Measurements from ENCODE around the gene ERICH6.

GRCh38 chr3:150736316-150736719 lies 32.6 kb upstream of the ERICH6 start:
- no peak for TF ChIP-seq CTCF (IDR thresholded peaks at IDR 0.05)
- no peak for TF ChIP-seq REST (IDR thresholded peaks at IDR 0.05; ENCODE audit: insufficient read depth in 1 of 2, low read depth in 2 of 2, low read length in 1 of 2)
- TF ChIP-seq TCF7L2 (IDR thresholded peaks at IDR 0.05; ENCODE audit: low read depth, low read length), result no peak
- TF ChIP-seq SIN3A (IDR thresholded peaks at IDR 0.05; ENCODE audit: borderline replicate concordance, insufficient read depth, low read depth, low read length), result no peak
- no peak for TF ChIP-seq POLR2AphosphoS5 (IDR thresholded peaks at IDR 0.05; ENCODE audit: low read depth, low read length)
